Measurements from ENCODE around the gene FOXJ3.

- TF ChIP-seq CTCF (IDR thresholded peaks at IDR 0.05) (no peak), POLR2AphosphoS5 (IDR thresholded peaks at IDR 0.05) (no peak), POLR2A (IDR thresholded peaks at IDR 0.05) (no peak)
Measured at GRCh38 chr1:42340901-42341300, 5.9 kb upstream of the FOXJ3 start.

All from breast epithelium (tissue), 3 donors.